GM12891 (cell line): ENCODE measurements around the gene KCNAB1.

Experiments used
- PAX5 ChIP-seq: IDR thresholded peaks from 2 replicates; pipeline ENCODE4 v1.6.1; 2011; ENCODE audit warnings: low read length, moderate library complexity, mild to moderate bottlenecking; ENCODE audit not compliant: insufficient read depth, severe bottlenecking
- POLR2A ChIP-seq: IDR thresholded peaks from 2 replicates; pipeline ENCODE4 v1.6.1; 2011; ENCODE audit warnings: low read depth, low read length, control low read depth
- POLR2AphosphoS5 ChIP-seq: IDR thresholded peaks from 2 replicates; pipeline ENCODE4 v1.6.1; 2011; ENCODE audit warnings: low read depth, low read length, control low read depth
- TAF1 ChIP-seq: IDR thresholded peaks from 2 replicates; pipeline ENCODE4 v1.6.1; 2011; ENCODE audit warnings: low read depth, low read length, control low read depth

GRCh38 chr3:156377266-156377665 is 256.9 kb downstream of the KCNAB1 start:
- no peak for TF ChIP-seq POLR2AphosphoS5
- TF ChIP-seq TAF1, result no peak
- no peak for TF ChIP-seq PAX5
- TF ChIP-seq POLR2A, result no peak
